Hepatic stellate cell (primary cell): ENCODE results near the gene MICALL2.

Experiments used
- DNase-seq: peaks from one replicate; pipeline ENCODE4 v3.0.0; 2011; ENCODE audit warnings: low spot score

Gene MICALL2

GRCh38 chr7:1458683-1459511 lies at the start of gene MICALL2:
MICALL2 (minus strand) TSS chr7:1459470; CDS start chr7:1459326, 144 bp downstream.
- peak; percentile 99 for DNase-seq

- no peak for DNase-seq
These were observed 49.0 kb upstream of the MICALL2 start for GRCh38 chr7:1508277-1508758.

GRCh38 chr7:1505731-1506550 lies 46.7 kb upstream of the MICALL2 start:
- DNase-seq: no peak

GRCh38 chr7:1503816-1504775 lies 44.8 kb upstream of the MICALL2 start, which contains the start of gene INTS1:
INTS1 (minus strand) TSS chr7:1504389; CDS start chr7:1503960, 429 bp downstream.
- peak; percentile 96 for DNase-seq

GRCh38 chr7:1503390-1503789 lies 44.1 kb upstream of the MICALL2 start:
- no peak for DNase-seq

- DNase-seq: no peak
These were observed 43.6 kb upstream of the MICALL2 start for GRCh38 chr7:1502845-1503244.

GRCh38 chr7:1501487-1502270 lies 42.4 kb upstream of the MICALL2 start:
- DNase-seq: no peak

GRCh38 chr7:1500064-1500807 lies 41.0 kb upstream of the MICALL2 start:
- no peak for DNase-seq

- no peak for DNase-seq
These were observed 40.2 kb upstream of the MICALL2 start for GRCh38 chr7:1499367-1500029.

- no peak for DNase-seq
These were observed 39.4 kb upstream of the MICALL2 start for GRCh38 chr7:1498370-1499305.

GRCh38 chr7:1497293-1497927 lies 38.1 kb upstream of the MICALL2 start:
- no peak for DNase-seq

GRCh38 chr7:1496531-1497292 lies 37.4 kb upstream of the MICALL2 start:
- no peak for DNase-seq

- no peak for DNase-seq
These were observed 36.4 kb upstream of the MICALL2 start for GRCh38 chr7:1495564-1496242.

GRCh38 chr7:1494866-1495563 lies 35.7 kb upstream of the MICALL2 start:
- DNase-seq: no peak

- no peak for DNase-seq
These were observed 35.2 kb upstream of the MICALL2 start for GRCh38 chr7:1494447-1494846.

- no peak for DNase-seq
These were observed 34.3 kb upstream of the MICALL2 start for GRCh38 chr7:1493571-1493970.
